Epithelial cell of proximal tubule (primary cell): ENCODE results near the gene SLC5A1. TPM values are rescaled to one million over a fixed set of nuclear protein-coding genes. Genes with fewer than 3 reads are reported as not detected.

Experiments used
- DNase-seq: peaks from one replicate; pipeline ENCODE4 v3.0.0-alpha.2; 2011; ENCODE audit warnings: low read depth
- H3K4me3 ChIP-seq: 2 replicates; pipeline ENCODE4 v1.5.1; 2011; ENCODE audit warnings: low read depth, mild to moderate bottlenecking, low read length
- CTCF ChIP-seq: conservative IDR thresholded peaks from 2 replicates; pipeline ENCODE4 v1.5.1; 2012; ENCODE audit warnings: low read depth, mild to moderate bottlenecking, low read length
- total RNA-seq: library from RNA; depleted of rRNA; stranded (reverse); fragments of >200 nt; gene quantifications from 2 replicates; pipeline ENCODE4 v1.2.3, GENCODE V29; 2015

SLC5A1 gene
- total RNA-seq, 1 donor from 2014 or later = not detected

GRCh38 chr22:32106930-32107329, 63.9 kb downstream of the SLC5A1 start:
- TF ChIP-seq CTCF = no peak
- DNase-seq = no peak
- H3K4me3 ChIP-seq = no peak overlapping the region

- H3K4me3 ChIP-seq = no peak overlapping the region
- no peak for TF ChIP-seq CTCF
- DNase-seq = no peak
Measured at GRCh38 chr22:32112380-32112779, 69.3 kb downstream of the SLC5A1 start.

- peak; percentile 9 for TF ChIP-seq CTCF
- no peak for DNase-seq
- no peak overlapping the region for H3K4me3 ChIP-seq
Measured at GRCh38 chr22:32119568-32120235, 76.6 kb downstream of the SLC5A1 start.

- H3K4me3 ChIP-seq = no peak overlapping the region
- TF ChIP-seq CTCF = no peak
- no peak for DNase-seq
Measured at GRCh38 chr22:32120603-32121002, 77.5 kb downstream of the SLC5A1 start.

GRCh38 chr22:32122899-32123298, 79.8 kb downstream of the SLC5A1 start:
- TF ChIP-seq CTCF = no peak
- H3K4me3 ChIP-seq = no peak overlapping the region

GRCh38 chr22:32123657-32124056, 80.6 kb downstream of the SLC5A1 start:
- DNase-seq = no peak
- peak; percentile 21 for TF ChIP-seq CTCF
- no peak overlapping the region for H3K4me3 ChIP-seq

More at GRCh38 chr22:32122899-32123298, 79.8 kb downstream of the SLC5A1 start:
- no peak for DNase-seq

- no peak for TF ChIP-seq CTCF
- DNase-seq = no peak
- H3K4me3 ChIP-seq = no peak overlapping the region
Measured at GRCh38 chr22:32127904-32128303, 84.8 kb downstream of the SLC5A1 start.
